Stimulated activated effector memory CD8-positive, alpha-beta T cell treated with anti-CD3 and anti-CD28 coated beads, Interleukin-12 subunit alpha, Interleukin-12 subunit beta, amount 100 ng/mL, for 72 hours (primary cell): Measurements from ENCODE around the gene FKBP2.

Source experiments
- ATAC-seq: fragments of 150-1000 bp; cut with Tn5 transposase; 2 replicates; pipeline ENCODE4 v1.10.0; 2021
- DNase-seq, 2 donors: peaks; one replicate each; pipeline ENCODE4 v3.0.0; 2021 to 2022; ENCODE audit warnings: low spot score in 2 of 2
- H3K27ac Mint-ChIP-seq: one replicate; pipeline ENCODE4 v1.8.0; 2022; ENCODE audit warnings: mild to moderate bottlenecking, mixed read lengths
- H3K36me3 Mint-ChIP-seq: one replicate; pipeline ENCODE4 v1.8.0; 2022; ENCODE audit warnings: mild to moderate bottlenecking, mixed read lengths
- H3K4me1 Mint-ChIP-seq: one replicate; pipeline ENCODE4 v1.8.0; 2022; ENCODE audit warnings: mixed read lengths
- H3K4me3 Mint-ChIP-seq: one replicate; pipeline ENCODE4 v1.8.0; 2022; ENCODE audit warnings: mild to moderate bottlenecking, mixed read lengths
- H3K9me3 Mint-ChIP-seq: one replicate; pipeline ENCODE4 v1.8.0; 2022; ENCODE audit warnings: mixed read lengths

Gene FKBP2

GRCh38 chr11:64269540-64270220 is 28.8 kb downstream of the FKBP2 start:
- H3K4me3 Mint-ChIP-seq, result peak overlapping the region; percentile 99

GRCh38 chr11:64275031-64275800 is 34.3 kb downstream of the FKBP2 start:
- no peak for ATAC-seq
- no peak for DNase-seq
- no peak overlapping the region for H3K4me3 Mint-ChIP-seq
- H3K36me3 Mint-ChIP-seq, result peaks cover 31% of the 10 kb centered on the region
- H3K4me1 Mint-ChIP-seq, result peaks cover 11% of the 10 kb centered on the region
- H3K27ac Mint-ChIP-seq, result peak overlapping the region; percentile 74
- H3K9me3 Mint-ChIP-seq, result no peaks in the 10 kb centered on the region

More at GRCh38 chr11:64269540-64270220, 28.8 kb downstream of the FKBP2 start:
- peaks cover 25% of the 10 kb centered on the region for H3K4me1 Mint-ChIP-seq
- ATAC-seq, result peak; percentile 84
- no peaks in the 10 kb centered on the region for H3K9me3 Mint-ChIP-seq
- H3K36me3 Mint-ChIP-seq, result peaks cover 53% of the 10 kb centered on the region
- H3K27ac Mint-ChIP-seq, result peak overlapping the region; percentile 99
- DNase-seq, result peak; percentile 95 to 99

GRCh38 chr11:64275841-64276240 is 34.9 kb downstream of the FKBP2 start:
- H3K9me3 Mint-ChIP-seq, result no peaks in the 10 kb centered on the region
- H3K4me3 Mint-ChIP-seq, result no peak overlapping the region
- DNase-seq, result no peak
- peaks cover 27% of the 10 kb centered on the region for H3K36me3 Mint-ChIP-seq
- no peak overlapping the region for H3K27ac Mint-ChIP-seq
- H3K4me1 Mint-ChIP-seq, result peaks cover 7% of the 10 kb centered on the region
- no peak for ATAC-seq

- peaks cover 16% of the 10 kb centered on the region for H3K4me1 Mint-ChIP-seq
- peaks cover 25% of the 10 kb centered on the region for H3K36me3 Mint-ChIP-seq
- no peak overlapping the region for H3K27ac Mint-ChIP-seq
Observed at GRCh38 chr11:64276653-64277431, 35.9 kb downstream of the FKBP2 start.

GRCh38 chr11:64278576-64279190 is 37.8 kb downstream of the FKBP2 start:
- Mint-ChIP-seq H3K36me3 (peaks cover 27% of the 10 kb centered on the region), H3K9me3 (no peaks in the 10 kb centered on the region), H3K4me3 (no peak overlapping the region), H3K4me1 (peaks cover 31% of the 10 kb centered on the region), H3K27ac (no peak overlapping the region)
- ATAC-seq (no peak), DNase-seq (no peak)

More at GRCh38 chr11:64276653-64277431, 35.9 kb downstream of the FKBP2 start:
- Mint-ChIP-seq H3K9me3 (no peaks in the 10 kb centered on the region), H3K4me3 (no peak overlapping the region)
- DNase-seq (no peak), ATAC-seq (no peak)

- ATAC-seq, result no peak
- Mint-ChIP-seq H3K4me3 (peak overlapping the region; percentile 74), H3K27ac (peak overlapping the region; percentile 18), H3K9me3 (no peaks in the 10 kb centered on the region), H3K4me1 (peaks cover 43% of the 10 kb centered on the region), H3K36me3 (peaks cover 37% of the 10 kb centered on the region)
- no peak for DNase-seq
Observed at GRCh38 chr11:64281957-64282770, 41.3 kb downstream of the FKBP2 start.

- Mint-ChIP-seq H3K4me1 (peaks cover 43% of the 10 kb centered on the region), H3K36me3 (peaks cover 37% of the 10 kb centered on the region), H3K9me3 (no peaks in the 10 kb centered on the region), H3K4me3 (peak overlapping the region; percentile 74), H3K27ac (peak overlapping the region; percentile 93)
- ATAC-seq (no peak), DNase-seq (no peak)
Observed at GRCh38 chr11:64283092-64283491, 42.2 kb downstream of the FKBP2 start.

- H3K9me3 Mint-ChIP-seq, result no peaks in the 10 kb centered on the region
- H3K36me3 Mint-ChIP-seq, result peaks cover 35% of the 10 kb centered on the region
- ATAC-seq (peak; percentile 90), DNase-seq (peak; percentile 80 to 94)
- peak within 1 kb of the TSS; percentile 93 for H3K27ac Mint-ChIP-seq
- H3K4me3 Mint-ChIP-seq, result peak within 1 kb of the TSS; percentile 74
- H3K4me1 Mint-ChIP-seq, result peaks cover 37% of the 10 kb centered on the region
Observed at GRCh38 chr11:64284048-64284961, 43.4 kb downstream of the FKBP2 start, which contains the start of gene BAD. Gene BAD, minus strand, starts transcription at chr11:64284665. Its CDS starts 297 bp downstream, at chr11:64284368.

- DNase-seq, result peak; percentile 99
- ATAC-seq, result peak; percentile 77
- H3K9me3 Mint-ChIP-seq, result no peaks in the 10 kb centered on the region
- H3K4me1 Mint-ChIP-seq, result peaks cover 35% of the 10 kb centered on the region
- peak within 1 kb of the TSS; percentile 93 for H3K27ac Mint-ChIP-seq
- H3K4me3 Mint-ChIP-seq, result peak within 1 kb of the TSS; percentile 74
- peaks cover 30% of the 10 kb centered on the region for H3K36me3 Mint-ChIP-seq
Observed at GRCh38 chr11:64284962-64285884, 44.3 kb downstream of the FKBP2 start, which contains the start of gene GPR137. Gene GPR137, plus strand, starts transcription at chr11:64285848. Its CDS starts 677 bp downstream, at chr11:64286525.

- no peak for DNase-seq
- Mint-ChIP-seq H3K27ac (peak overlapping the region; percentile 93), H3K9me3 (no peaks in the 10 kb centered on the region)
Observed at GRCh38 chr11:64285885-64286800, 45.2 kb downstream of the FKBP2 start.

GRCh38 chr11:64286801-64287159 is 45.9 kb downstream of the FKBP2 start:
- H3K4me1 Mint-ChIP-seq, result peaks cover 33% of the 10 kb centered on the region
- no peak for ATAC-seq
- peaks cover 25% of the 10 kb centered on the region for H3K36me3 Mint-ChIP-seq
- no peak for DNase-seq
- peak overlapping the region; percentile 74 for H3K4me3 Mint-ChIP-seq
- H3K27ac Mint-ChIP-seq, result peak overlapping the region; percentile 85
- no peaks in the 10 kb centered on the region for H3K9me3 Mint-ChIP-seq

More at GRCh38 chr11:64285885-64286800, 45.2 kb downstream of the FKBP2 start:
- H3K4me1 Mint-ChIP-seq, result peaks cover 39% of the 10 kb centered on the region
- ATAC-seq, result no peak
- H3K36me3 Mint-ChIP-seq, result peaks cover 30% of the 10 kb centered on the region
- peak overlapping the region; percentile 74 for H3K4me3 Mint-ChIP-seq
